ENCODE measurements around the gene MGLL.

GRCh38 chr3:127672429-127673190 lies 149.7 kb downstream of the MGLL start, which contains the start of gene ABTB1:
- TF ChIP-seq EZH2 (IDR thresholded peaks at IDR 0.05; ENCODE audit: insufficient read depth, poor library complexity, severe bottlenecking), result no peak
- TF ChIP-seq EZH2phosphoT487 (IDR thresholded peaks at IDR 0.05; ENCODE audit: insufficient read depth, low read depth), result no peak
